ENCODE measurements around the gene UMAD1. TPM values are rescaled to one million over a fixed set of nuclear protein-coding genes. Genes with fewer than 3 reads are reported as not detected.

Gene UMAD1
- total RNA-seq, 1 donor from 2014 or later = 12.8 TPM

DNA sequence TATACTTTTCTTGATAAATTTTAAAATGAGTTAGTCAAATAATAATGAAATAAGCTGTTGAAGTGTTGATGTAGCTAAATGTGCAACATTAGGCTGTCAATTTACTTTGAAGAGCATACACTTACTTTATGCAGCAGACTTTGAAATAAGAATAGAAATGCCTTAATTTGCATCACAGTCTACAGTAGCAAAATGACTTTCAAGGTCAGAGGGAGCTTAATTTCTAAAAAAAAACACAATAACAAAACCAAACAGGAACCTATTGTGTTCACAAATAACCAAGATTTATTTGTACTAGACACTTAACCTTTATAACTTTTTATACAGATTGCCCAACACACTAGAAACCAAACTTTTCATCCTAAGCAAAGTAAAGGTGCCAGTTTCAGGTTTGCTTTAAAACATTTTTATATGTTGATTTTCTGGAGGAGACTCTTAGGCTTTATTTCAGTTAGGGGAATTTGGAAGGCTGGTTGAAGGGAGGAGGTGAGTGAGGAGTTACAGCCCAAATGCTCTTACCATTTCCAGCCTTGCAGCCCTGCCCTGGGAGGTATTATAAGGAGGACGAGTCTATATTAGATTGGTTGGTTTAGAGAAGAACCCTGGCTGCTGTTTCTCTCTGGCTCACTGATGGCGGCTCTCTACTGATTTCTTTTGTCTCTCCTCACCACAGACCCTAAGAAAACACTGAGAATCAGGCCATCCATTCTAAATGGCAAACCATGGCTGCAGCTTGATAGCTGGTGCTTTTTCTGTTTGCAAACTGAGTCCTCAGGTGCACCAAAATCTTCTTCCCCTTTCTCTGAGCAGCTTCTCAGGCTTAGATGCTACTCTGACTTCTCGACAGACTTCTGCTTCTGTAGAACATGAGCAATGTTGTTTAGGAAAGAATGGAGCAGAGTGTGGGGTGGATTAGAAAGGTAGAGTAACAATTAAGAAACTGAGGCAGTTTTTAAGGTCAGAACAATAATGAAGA is 133.1 kb downstream of the UMAD1 start:
- no peaks in the 10 kb centered on the region for H3K4me1 Mint-ChIP-seq (ENCODE audit: low read depth)

DNA sequence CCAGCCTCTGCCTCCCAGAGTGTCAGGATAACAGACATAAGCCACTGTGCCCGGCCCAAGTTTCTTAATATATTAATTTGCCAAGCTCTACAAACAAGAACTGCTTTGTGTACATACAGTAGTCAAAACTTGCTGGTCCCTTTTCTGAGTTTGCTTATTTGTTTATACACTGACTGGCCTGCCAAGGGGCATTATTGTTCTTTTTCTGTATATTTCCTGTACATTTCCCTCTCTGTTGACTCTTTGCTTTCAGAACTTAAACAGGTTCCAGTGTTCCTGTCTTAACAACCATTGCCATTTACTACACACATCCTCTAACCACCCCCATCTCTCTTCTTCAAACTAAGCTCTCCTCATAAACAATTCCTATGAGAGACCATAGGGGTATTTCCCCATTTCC is 139.3 kb downstream of the UMAD1 start:
- DNase-seq (ENCODE audit: low spot score, unreplicated experiment) = no peak
- Mint-ChIP-seq H3K9me3 (ENCODE audit: low read depth) (no peaks in the 10 kb centered on the region), H3K36me3 (ENCODE audit: insufficient read depth) (no peaks in the 10 kb centered on the region), H3K27ac (no peak overlapping the region), H3K27me3 (no peaks in the 10 kb centered on the region), H3K4me1 (ENCODE audit: low read depth) (no peaks in the 10 kb centered on the region), H3K4me3 (ENCODE audit: low read depth) (no peak overlapping the region)
- TF ChIP-seq, protein P1, sequence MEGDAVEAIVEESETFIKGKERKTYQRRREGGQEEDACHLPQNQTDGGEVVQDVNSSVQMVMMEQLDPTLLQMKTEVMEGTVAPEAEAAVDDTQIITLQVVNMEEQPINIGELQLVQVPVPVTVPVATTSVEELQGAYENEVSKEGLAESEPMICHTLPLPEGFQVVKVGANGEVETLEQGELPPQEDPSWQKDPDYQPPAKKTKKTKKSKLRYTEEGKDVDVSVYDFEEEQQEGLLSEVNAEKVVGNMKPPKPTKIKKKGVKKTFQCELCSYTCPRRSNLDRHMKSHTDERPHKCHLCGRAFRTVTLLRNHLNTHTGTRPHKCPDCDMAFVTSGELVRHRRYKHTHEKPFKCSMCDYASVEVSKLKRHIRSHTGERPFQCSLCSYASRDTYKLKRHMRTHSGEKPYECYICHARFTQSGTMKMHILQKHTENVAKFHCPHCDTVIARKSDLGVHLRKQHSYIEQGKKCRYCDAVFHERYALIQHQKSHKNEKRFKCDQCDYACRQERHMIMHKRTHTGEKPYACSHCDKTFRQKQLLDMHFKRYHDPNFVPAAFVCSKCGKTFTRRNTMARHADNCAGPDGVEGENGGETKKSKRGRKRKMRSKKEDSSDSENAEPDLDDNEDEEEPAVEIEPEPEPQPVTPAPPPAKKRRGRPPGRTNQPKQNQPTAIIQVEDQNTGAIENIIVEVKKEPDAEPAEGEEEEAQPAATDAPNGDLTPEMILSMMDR (IDR thresholded peaks at IDR 0.05; ENCODE audit: unreplicated experiment) = no peak

More for the DNA sequence above, 133.1 kb downstream of the UMAD1 start:
- no peaks in the 10 kb centered on the region for H3K36me3 Mint-ChIP-seq (ENCODE audit: insufficient read depth)
- H3K27me3 Mint-ChIP-seq = no peaks in the 10 kb centered on the region
- no peak overlapping the region for H3K27ac Mint-ChIP-seq
- DNase-seq (ENCODE audit: low spot score, unreplicated experiment) = no peak
- H3K4me3 Mint-ChIP-seq (ENCODE audit: low read depth) = no peak overlapping the region
- TF ChIP-seq, protein P1 (IDR thresholded peaks at IDR 0.05; ENCODE audit: unreplicated experiment) = no peak
- no peaks in the 10 kb centered on the region for H3K9me3 Mint-ChIP-seq (ENCODE audit: low read depth)

DNA sequence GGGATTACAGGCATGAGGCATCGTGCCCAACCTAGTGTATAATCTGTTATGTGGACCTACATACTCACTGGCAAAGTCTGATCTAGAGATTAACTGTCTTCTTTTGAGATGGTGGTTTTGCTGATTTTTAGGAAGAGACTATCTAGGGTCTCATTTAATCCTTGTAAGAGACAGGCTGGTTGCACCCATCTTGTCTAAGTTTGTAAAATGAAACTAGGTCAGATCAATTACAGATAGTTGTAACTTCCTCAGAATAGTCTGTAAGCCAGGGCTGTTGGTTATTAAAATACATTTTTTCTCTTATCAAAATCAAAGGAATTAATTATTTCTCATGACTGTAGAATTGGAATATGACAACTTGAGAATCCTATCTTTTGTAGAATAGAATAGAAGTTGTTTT is 142.4 kb downstream of the UMAD1 start:
- Mint-ChIP-seq H3K27me3 (no peaks in the 10 kb centered on the region), H3K4me3 (ENCODE audit: low read depth) (no peak overlapping the region), H3K36me3 (ENCODE audit: insufficient read depth) (no peaks in the 10 kb centered on the region), H3K4me1 (ENCODE audit: low read depth) (peaks cover 5% of the 10 kb centered on the region), H3K27ac (no peak overlapping the region), H3K9me3 (ENCODE audit: low read depth) (no peaks in the 10 kb centered on the region)
- TF ChIP-seq, protein P1 (IDR thresholded peaks at IDR 0.05; ENCODE audit: unreplicated experiment) = no peak
- no peak for DNase-seq (ENCODE audit: low spot score, unreplicated experiment)

DNA sequence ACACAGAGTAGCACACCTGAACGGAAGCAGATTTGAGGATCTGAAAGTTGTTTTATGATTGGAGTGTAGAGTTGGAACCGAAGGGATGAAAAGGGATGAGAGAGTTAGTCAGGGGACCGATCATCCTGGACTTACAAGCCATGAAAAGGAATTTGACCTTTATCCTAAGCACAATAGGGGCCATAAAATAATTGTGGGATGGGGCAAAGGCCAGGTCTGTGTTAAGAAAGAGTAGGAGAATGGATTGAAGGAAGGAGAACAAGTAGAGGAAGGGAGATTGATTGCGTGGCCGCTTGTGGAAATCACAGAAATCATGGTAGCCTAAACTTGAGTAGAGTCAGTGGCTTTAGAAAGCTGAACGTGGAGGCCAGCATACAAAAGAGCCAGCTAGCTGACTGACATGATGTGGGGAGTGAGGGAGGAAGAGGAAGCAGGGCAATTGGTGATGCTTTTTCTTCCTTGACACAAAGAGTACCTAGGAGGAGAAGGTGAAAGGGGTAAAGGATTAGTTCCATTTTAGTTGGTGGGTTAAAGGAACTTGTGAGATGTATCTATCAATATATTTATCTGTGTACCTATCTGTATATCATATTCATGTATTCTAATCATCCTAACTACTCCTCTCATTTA is 144.9 kb downstream of the UMAD1 start:
- no peaks in the 10 kb centered on the region for H3K9me3 Mint-ChIP-seq (ENCODE audit: low read depth)
- H3K36me3 Mint-ChIP-seq (ENCODE audit: insufficient read depth) = no peaks in the 10 kb centered on the region
- TF ChIP-seq, protein P1 (IDR thresholded peaks at IDR 0.05; ENCODE audit: unreplicated experiment) = no peak
- no peak overlapping the region for H3K4me3 Mint-ChIP-seq (ENCODE audit: low read depth)
- no peaks in the 10 kb centered on the region for H3K27me3 Mint-ChIP-seq
- no peak for DNase-seq (ENCODE audit: low spot score, unreplicated experiment)
- H3K27ac Mint-ChIP-seq = no peak overlapping the region
- H3K4me1 Mint-ChIP-seq (ENCODE audit: low read depth) = peaks cover 5% of the 10 kb centered on the region

DNA sequence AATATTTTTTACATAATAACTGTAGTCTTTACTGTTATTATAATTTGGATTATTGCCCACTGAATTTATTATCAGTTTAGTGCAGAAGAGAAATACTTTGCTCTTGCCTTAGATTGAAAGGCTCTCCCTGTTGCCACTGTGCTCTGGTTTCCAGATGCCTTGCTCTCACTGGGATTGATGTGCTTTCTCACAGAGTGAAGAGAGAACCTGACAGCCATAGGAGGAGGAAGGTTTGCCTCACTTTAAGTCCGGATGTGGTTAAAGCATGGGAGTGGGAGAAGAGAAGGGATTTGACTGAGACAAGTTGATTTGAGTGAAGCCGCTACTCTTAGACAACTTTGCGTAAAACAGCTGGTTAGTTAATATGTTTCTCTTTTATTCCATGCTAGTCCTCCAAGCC is 146.0 kb downstream of the UMAD1 start:
- H3K4me3 Mint-ChIP-seq (ENCODE audit: low read depth) = no peak overlapping the region
- H3K4me1 Mint-ChIP-seq (ENCODE audit: low read depth) = peaks cover 5% of the 10 kb centered on the region
- H3K27ac Mint-ChIP-seq = no peak overlapping the region
- H3K36me3 Mint-ChIP-seq (ENCODE audit: insufficient read depth) = no peaks in the 10 kb centered on the region
- H3K27me3 Mint-ChIP-seq = no peaks in the 10 kb centered on the region
- no peaks in the 10 kb centered on the region for H3K9me3 Mint-ChIP-seq (ENCODE audit: low read depth)
- TF ChIP-seq, protein P1 (IDR thresholded peaks at IDR 0.05; ENCODE audit: unreplicated experiment) = no peak
- no peak for DNase-seq (ENCODE audit: low spot score, unreplicated experiment)
